Choroid plexus epithelial cell (primary cell): Measurements from ENCODE around the gene SLC22A23.

Source experiments
- DNase-seq: peaks from one replicate; pipeline ENCODE4 v3.0.0-alpha.2; 2010; ENCODE audit warnings: low read depth
- H3K4me3 ChIP-seq: 2 replicates; pipeline ENCODE4 v1.5.1; 2011; ENCODE audit warnings: low read depth, mild to moderate bottlenecking, control low read depth, low read length, moderate library complexity
- TF ChIP-seq, protein P1 (sequence below): conservative IDR thresholded peaks from 2 replicates; pipeline ENCODE4 v1.5.1; 2011; ENCODE audit warnings: low read depth, mild to moderate bottlenecking, control low read depth, inconsistent platforms, low read length, moderate library complexity

SLC22A23 gene

DNA sequence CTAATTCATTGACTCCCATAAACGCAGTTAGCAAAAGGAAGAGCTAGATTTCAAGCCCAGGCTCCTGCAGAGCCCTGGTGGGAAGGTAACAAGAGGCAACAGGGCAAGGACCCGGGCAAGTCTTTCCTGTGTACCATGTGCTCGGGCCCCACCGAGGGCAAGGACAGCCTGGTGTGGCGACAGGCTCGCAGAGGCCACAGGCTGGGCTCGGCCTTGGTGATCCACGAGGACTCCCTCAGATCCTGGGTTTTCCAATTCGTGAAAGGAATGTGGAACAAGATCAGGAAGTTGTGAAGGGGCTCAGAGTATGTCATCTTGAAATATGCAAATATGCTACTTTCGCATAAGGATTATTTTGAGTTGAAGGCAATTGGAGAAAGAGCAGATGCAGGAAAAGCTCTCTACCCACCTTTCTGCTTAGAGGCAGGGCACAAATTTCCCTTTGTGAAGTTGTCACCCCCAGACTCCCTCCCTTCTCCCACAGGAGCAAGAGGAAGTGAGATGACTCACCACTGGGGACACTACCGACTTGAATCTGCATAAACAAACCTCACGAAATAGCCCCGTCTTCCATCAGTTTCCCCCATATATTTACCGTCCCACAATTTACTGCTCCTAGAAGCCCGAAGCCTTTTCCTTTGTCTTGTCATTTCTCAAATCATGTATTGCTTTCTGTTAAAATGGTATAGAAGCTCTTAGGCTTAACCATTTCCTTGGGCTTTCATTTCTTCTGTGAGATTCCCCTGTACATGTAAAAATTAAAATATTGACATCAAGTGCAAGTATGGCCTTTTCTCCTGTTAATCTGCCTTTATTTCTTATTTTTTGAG, 119.1 kb downstream of the SLC22A23 start:
- H3K4me3 ChIP-seq: no peak overlapping the region
- TF ChIP-seq, protein P1, sequence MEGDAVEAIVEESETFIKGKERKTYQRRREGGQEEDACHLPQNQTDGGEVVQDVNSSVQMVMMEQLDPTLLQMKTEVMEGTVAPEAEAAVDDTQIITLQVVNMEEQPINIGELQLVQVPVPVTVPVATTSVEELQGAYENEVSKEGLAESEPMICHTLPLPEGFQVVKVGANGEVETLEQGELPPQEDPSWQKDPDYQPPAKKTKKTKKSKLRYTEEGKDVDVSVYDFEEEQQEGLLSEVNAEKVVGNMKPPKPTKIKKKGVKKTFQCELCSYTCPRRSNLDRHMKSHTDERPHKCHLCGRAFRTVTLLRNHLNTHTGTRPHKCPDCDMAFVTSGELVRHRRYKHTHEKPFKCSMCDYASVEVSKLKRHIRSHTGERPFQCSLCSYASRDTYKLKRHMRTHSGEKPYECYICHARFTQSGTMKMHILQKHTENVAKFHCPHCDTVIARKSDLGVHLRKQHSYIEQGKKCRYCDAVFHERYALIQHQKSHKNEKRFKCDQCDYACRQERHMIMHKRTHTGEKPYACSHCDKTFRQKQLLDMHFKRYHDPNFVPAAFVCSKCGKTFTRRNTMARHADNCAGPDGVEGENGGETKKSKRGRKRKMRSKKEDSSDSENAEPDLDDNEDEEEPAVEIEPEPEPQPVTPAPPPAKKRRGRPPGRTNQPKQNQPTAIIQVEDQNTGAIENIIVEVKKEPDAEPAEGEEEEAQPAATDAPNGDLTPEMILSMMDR: no peak
- peak; percentile 57 for DNase-seq

DNA sequence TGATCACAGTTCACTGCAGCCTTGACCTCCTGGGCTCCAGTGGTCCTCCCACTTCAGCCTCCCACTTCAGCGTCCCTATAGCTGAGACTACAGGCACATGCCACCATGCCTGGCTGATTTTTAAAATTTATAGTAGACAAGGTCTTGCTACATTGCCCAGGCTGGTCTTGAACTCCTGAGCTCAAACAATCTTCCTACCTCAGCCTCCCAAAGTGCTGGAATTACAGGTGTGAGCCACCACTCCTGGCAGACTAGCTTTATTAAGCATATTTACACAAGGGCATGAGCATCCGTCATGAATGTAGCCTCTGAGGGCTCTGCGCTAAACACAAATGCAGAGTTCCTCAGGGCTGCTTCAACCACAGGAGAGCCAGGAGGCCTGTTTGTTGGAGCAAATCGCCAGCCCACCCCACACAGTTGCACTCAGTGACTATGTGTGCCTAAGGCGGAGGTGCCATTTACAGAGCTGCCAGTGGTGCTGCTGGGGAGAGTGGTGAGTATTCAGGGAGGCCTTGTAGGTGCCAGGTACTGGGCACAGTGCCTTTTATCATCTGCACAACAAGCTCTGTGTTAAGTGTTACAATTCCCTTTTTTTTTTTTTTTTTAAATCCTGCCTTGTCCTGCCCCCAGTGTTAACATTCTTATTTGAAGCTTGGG, 119.9 kb downstream of the SLC22A23 start:
- no peak overlapping the region for H3K4me3 ChIP-seq
- TF ChIP-seq, protein P1: no peak
- DNase-seq: no peak

DNA sequence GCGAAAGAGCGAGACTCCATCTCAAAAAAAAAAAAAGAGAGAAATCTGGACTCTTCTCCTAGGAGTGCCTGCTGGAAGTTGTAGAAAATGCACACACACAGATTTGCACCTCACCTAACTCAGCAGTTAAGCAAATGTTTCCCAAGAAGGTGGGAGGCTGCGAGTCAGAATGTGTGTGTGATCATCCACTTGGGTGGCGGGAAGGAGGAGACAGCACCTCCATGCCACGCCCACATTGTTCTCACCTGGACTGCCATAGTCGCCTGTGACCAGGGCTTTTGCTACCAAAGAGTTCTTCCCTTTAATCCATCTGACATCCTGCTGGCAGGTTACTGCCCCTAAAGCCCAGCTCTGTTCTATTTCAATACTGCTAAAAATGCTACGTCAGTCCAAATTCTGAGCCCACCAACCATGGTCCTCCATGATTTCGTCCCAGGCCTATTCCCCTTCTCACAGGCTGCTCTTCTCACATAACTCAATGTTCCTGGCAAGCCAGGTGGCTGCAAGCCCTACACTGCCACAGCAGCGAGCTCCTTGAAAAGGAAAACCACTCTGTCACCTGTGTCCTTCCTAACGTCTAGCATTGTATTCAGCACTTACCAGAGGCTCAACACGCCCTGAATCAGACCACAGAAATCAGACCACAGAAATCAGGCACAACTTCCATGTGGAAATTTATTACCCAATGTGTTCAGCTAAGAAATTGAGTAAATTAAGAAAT, 120.6 kb downstream of the SLC22A23 start:
- TF ChIP-seq, protein P1: no peak
- no peak for DNase-seq
- no peak overlapping the region for H3K4me3 ChIP-seq

DNA sequence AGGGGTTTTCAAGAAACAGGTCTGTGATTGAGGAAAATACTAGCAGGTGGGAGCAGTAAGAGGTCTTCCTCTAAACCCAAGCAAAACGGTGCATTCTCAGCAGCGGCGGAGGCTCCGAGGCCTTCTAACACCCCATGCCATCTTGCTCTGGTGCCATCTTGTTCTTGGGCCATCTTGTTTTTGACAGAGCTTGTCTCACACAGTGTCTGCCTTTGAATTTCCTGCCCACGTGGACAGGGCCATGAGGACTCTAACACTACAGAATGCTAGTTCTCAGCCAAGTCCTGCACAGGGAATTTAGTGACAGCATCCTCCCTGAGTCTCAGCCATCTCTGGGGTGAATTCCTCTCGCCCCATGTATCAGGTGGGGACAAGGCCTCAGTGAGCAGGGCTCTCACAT, 121.7 kb downstream of the SLC22A23 start:
- DNase-seq: no peak
- TF ChIP-seq, protein P1: no peak
- no peak overlapping the region for H3K4me3 ChIP-seq

DNA sequence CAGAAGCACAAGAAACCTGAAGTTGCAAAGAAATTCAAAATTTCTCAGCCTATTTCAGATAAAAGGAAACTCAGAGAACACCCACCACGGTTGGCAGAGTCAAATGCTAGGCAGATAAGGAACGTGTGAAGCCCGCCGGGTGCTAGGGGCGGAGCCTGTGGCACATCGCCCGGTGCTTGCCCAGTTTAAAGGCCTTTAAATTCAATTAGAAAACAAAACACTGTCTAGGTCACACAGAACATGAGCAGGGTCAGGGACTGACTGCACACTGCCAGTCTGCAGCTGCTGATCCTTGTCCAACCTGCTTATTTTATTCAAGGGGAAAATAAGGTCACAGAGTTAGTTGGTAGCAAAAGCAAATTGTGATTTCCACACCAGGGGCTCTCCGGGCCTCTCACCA, 122.3 kb downstream of the SLC22A23 start:
- DNase-seq: no peak
- no peak overlapping the region for H3K4me3 ChIP-seq
- TF ChIP-seq, protein P1: no peak

DNA sequence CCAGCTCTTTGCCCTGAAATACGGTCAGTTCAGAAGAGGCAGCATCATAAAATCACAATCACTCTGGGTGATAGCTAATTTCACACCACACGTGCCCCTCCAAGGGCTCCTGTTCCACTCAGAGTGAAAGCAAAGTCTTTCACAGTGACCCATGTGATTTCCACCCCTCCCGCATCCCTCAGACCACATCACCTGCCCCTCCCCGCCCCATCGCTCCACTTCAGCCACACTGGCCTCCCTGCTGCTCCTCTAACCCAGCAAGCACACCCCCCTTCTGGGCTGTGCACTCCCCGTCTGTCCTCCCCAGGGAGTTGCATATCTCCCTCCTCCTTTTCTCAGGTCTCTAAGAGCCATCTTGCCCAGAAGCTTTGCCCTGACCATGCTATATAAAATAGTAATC, 123.6 kb downstream of the SLC22A23 start:
- TF ChIP-seq, protein P1: no peak

More for the DNA sequence above, 123.6 kb downstream of the SLC22A23 start:
- DNase-seq: no peak
- no peak overlapping the region for H3K4me3 ChIP-seq
